ENCODE measurements around the gene MTREX.

MTREX gene

DNA sequence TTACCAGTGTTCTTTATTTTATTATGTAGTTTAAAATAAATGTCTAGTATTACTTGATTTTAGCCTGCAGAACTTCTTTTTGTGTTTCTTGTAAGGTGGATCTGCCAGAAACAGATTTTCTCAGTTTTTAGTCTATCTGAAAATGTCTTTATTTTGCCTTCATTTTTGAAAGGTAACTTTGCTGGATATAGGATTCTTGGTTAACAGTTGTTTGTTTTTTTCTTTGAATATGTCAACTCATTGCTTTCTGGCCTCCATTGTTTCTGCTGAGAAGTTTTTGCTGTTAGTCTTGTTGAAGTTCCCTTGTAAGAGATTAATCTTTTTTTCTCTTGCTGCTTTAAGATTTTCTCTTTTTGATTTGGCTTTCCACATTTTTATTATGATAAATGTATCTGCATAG is 75.5 kb downstream of the MTREX start:
- TF ChIP-seq FOXP2 (optimal IDR thresholded peaks at IDR 0.05; ENCODE audit: borderline replicate concordance, extremely low read depth, extremely low read length, insufficient read depth) (no peak), POLR2AphosphoS5 (IDR thresholded peaks at IDR 0.05; ENCODE audit: low read depth, low read length) (no peak), REST (IDR thresholded peaks at IDR 0.05; ENCODE audit: insufficient read depth in 1 of 2, low read depth in 2 of 2, low read length in 2 of 2) (no peak), SIN3A (IDR thresholded peaks at IDR 0.05; ENCODE audit: borderline replicate concordance, insufficient read depth, low read length) (no peak), TAF1 (IDR thresholded peaks at IDR 0.05; ENCODE audit: borderline replicate concordance, insufficient read depth, low read length) (no peak)

- TF ChIP-seq SIN3A (IDR thresholded peaks at IDR 0.05; ENCODE audit: borderline replicate concordance, insufficient read depth, low read length) (no peak), TAF1 (IDR thresholded peaks at IDR 0.05; ENCODE audit: borderline replicate concordance, insufficient read depth, low read length) (no peak), FOXP2 (optimal IDR thresholded peaks at IDR 0.05; ENCODE audit: borderline replicate concordance, extremely low read depth, extremely low read length, insufficient read depth) (no peak), POLR2AphosphoS5 (IDR thresholded peaks at IDR 0.05; ENCODE audit: low read depth, low read length) (no peak), REST (IDR thresholded peaks at IDR 0.05; ENCODE audit: insufficient read depth in 1 of 2, low read depth in 2 of 2, low read length in 2 of 2) (no peak)
These were observed 76.3 kb downstream of the MTREX start for GRCh38 chr5:55384072-55384471.

GRCh38 chr5:55385227-55385626 is 77.4 kb downstream of the MTREX start:
- no peak for TF ChIP-seq FOXP2 (optimal IDR thresholded peaks at IDR 0.05; ENCODE audit: borderline replicate concordance, extremely low read depth, extremely low read length, insufficient read depth)
- TF ChIP-seq REST (IDR thresholded peaks at IDR 0.05; ENCODE audit: insufficient read depth in 1 of 2, low read depth in 2 of 2, low read length in 2 of 2) = no peak
- no peak for TF ChIP-seq SIN3A (IDR thresholded peaks at IDR 0.05; ENCODE audit: borderline replicate concordance, insufficient read depth, low read length)
- no peak for TF ChIP-seq POLR2AphosphoS5 (IDR thresholded peaks at IDR 0.05; ENCODE audit: low read depth, low read length)
- TF ChIP-seq TAF1 (IDR thresholded peaks at IDR 0.05; ENCODE audit: borderline replicate concordance, insufficient read depth, low read length) = no peak

DNA sequence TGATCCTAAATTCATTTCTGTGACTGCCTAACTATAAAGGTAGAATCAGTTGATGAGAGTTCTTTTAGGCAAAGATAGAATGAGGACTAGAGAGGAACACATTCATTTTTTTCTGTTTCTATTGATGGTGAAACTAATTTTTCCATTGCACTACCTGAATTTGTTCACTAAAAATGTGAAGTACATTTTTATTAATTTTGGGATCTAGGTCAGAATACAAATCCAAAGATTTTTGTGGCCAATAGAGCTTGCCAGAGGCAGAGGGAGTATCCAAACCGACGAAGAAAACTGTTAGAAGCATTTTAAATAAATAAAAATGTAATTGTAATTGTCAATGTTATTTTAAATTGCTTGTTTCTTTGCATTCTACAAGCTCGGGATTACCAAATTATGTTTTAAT is 78.1 kb downstream of the MTREX start:
- TF ChIP-seq SIN3A (IDR thresholded peaks at IDR 0.05; ENCODE audit: borderline replicate concordance, insufficient read depth, low read length) = no peak
- TF ChIP-seq POLR2AphosphoS5 (IDR thresholded peaks at IDR 0.05; ENCODE audit: low read depth, low read length) = no peak
- TF ChIP-seq FOXP2 (optimal IDR thresholded peaks at IDR 0.05; ENCODE audit: borderline replicate concordance, extremely low read depth, extremely low read length, insufficient read depth) = no peak
- no peak for TF ChIP-seq TAF1 (IDR thresholded peaks at IDR 0.05; ENCODE audit: borderline replicate concordance, insufficient read depth, low read length)
- no peak for TF ChIP-seq REST (IDR thresholded peaks at IDR 0.05; ENCODE audit: insufficient read depth in 1 of 2, low read depth in 2 of 2, low read length in 2 of 2)

DNA sequence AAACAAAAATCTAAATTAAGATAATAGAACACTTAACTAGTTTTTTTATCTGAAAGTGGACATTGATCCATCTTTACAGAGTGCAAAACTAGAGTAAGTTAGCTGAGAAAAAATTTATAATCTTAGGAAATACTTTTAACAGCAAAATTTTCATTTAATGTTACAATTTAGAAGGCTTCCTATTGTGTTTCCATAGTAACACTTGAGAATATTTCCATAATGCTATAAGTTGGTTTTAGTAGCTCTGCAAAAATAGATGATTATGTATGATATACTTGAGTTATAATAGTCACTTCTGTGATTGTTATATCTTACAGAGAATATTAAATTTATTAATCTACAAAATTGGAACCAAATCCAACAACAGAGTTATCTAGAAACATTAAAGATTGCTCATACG is 78.6 kb downstream of the MTREX start:
- TF ChIP-seq REST (IDR thresholded peaks at IDR 0.05; ENCODE audit: insufficient read depth in 1 of 2, low read depth in 2 of 2, low read length in 2 of 2) (no peak), FOXP2 (optimal IDR thresholded peaks at IDR 0.05; ENCODE audit: borderline replicate concordance, extremely low read depth, extremely low read length, insufficient read depth) (no peak), POLR2AphosphoS5 (IDR thresholded peaks at IDR 0.05; ENCODE audit: low read depth, low read length) (no peak), SIN3A (IDR thresholded peaks at IDR 0.05; ENCODE audit: borderline replicate concordance, insufficient read depth, low read length) (no peak), TAF1 (IDR thresholded peaks at IDR 0.05; ENCODE audit: borderline replicate concordance, insufficient read depth, low read length) (no peak)
